HEK293 (cell line): Measurements from ENCODE around the gene NAALADL2.

ENCODE experiments used
- CTCF ChIA-PET: fragments of 350-600 bp; formaldehyde crosslinking; extraction: SDS; loops from one replicate; lab custom pipeline; 2021; ENCODE audit warnings: antibody characterized with exemption; lab: Yijun Ruan, JAX
- POLR2A ChIA-PET: fragments of 300-600 bp; formaldehyde crosslinking; extraction: SDS; loops from one replicate; lab custom pipeline; 2020; ENCODE audit warnings: antibody characterized with exemption, inconsistent platforms; lab: Yijun Ruan, JAX
- H3K27ac ChIP-seq: fragments of 200-500 bp; sonication (Bioruptor generic); 2 replicates; pipeline ENCODE4 v1.5.1; 2014; ENCODE audit warnings: low read depth, low read length, control low read depth, inconsistent platforms; ENCODE audit errors: extremely low read depth
- H3K36me3 ChIP-seq, 2 experiments: fragments of 200-500 bp in 1 of 2; sonication (Bioruptor generic) in 1 of 2; 1 replicate in 1 of 2; 2 replicates in 1 of 2; pipeline ENCODE4 v1.5.1; 2014 to 2017; ENCODE audit warnings: inconsistent platforms in 2 of 2, low read length in 2 of 2; ENCODE audit not compliant: control insufficient read depth in 2 of 2, insufficient read depth in 1 of 2
- H3K4me1 ChIP-seq: fragments of 200-500 bp; sonication (Bioruptor generic); 2 replicates; pipeline ENCODE4 v1.5.1; 2014; ENCODE audit warnings: mild to moderate bottlenecking, low read length, inconsistent platforms; ENCODE audit not compliant: control insufficient read depth, insufficient read depth
- H3K4me3 ChIP-seq: 2 replicates; pipeline ENCODE4 v1.5.1; 2011; ENCODE audit warnings: low read depth, mild to moderate bottlenecking, control low read depth, low read length, moderate library complexity
- H3K9me3 ChIP-seq: fragments of 200-500 bp; sonication (Bioruptor generic); 2 replicates; pipeline ENCODE4 v1.5.1; 2014; ENCODE audit warnings: low read depth, low read length, inconsistent platforms; ENCODE audit not compliant: control insufficient read depth, insufficient read depth
- KLF1 ChIP-seq: fragments of 450-650 bp; formaldehyde crosslinking; IDR thresholded peaks from 2 replicates; pipeline ENCODE4 v1.5.1; 2016; ENCODE audit warnings: missing biosample characterization, missing genetic modification characterization
- PRDM2 ChIP-seq: fragments of 450-650 bp; formaldehyde crosslinking; IDR thresholded peaks from 2 replicates; pipeline ENCODE4 v1.5.1; 2016; ENCODE audit warnings: missing biosample characterization, missing genetic modification characterization, borderline replicate concordance
- PRDM6 ChIP-seq: fragments of 450-650 bp; formaldehyde crosslinking; IDR thresholded peaks from 2 replicates; pipeline ENCODE4 v1.5.1; 2017; ENCODE audit warnings: missing biosample characterization, missing genetic modification characterization
- TRIM28 ChIP-seq: IDR thresholded peaks from 2 replicates; pipeline ENCODE4 v1.6.1; 2011; ENCODE audit warnings: low read length, control low read depth, borderline replicate concordance
- ZBTB44 ChIP-seq: fragments of 450-650 bp; IDR thresholded peaks from 2 replicates; pipeline ENCODE4 v1.5.1; 2018; ENCODE audit warnings: missing biosample characterization, mild to moderate bottlenecking, missing genetic modification characterization
- ZEB2 ChIP-seq: fragments of 450-650 bp; formaldehyde crosslinking; IDR thresholded peaks from 2 replicates; pipeline ENCODE4 v1.5.1; 2016; ENCODE audit warnings: missing biosample characterization, missing genetic modification characterization
- ZNF146 ChIP-seq: fragments of 450-650 bp; formaldehyde crosslinking; IDR thresholded peaks from 2 replicates; pipeline ENCODE4 v1.5.1; 2016; ENCODE audit warnings: missing biosample characterization, missing genetic modification characterization
- ZNF350 ChIP-seq: fragments of 450-650 bp; formaldehyde crosslinking; IDR thresholded peaks from 2 replicates; pipeline ENCODE4 v1.5.0; 2017; ENCODE audit warnings: missing biosample characterization, mild to moderate bottlenecking, missing genetic modification characterization
- ZNF362 ChIP-seq: fragments of 450-650 bp; formaldehyde crosslinking; IDR thresholded peaks from 2 replicates; pipeline ENCODE4 v1.5.1; 2016; ENCODE audit warnings: missing biosample characterization, missing genetic modification characterization
- ZNF366 ChIP-seq: fragments of 450-650 bp; formaldehyde crosslinking; conservative IDR thresholded peaks from 2 replicates; pipeline ENCODE4 v1.5.1; 2016; ENCODE audit warnings: missing biosample characterization, missing genetic modification characterization
- ZNF37A ChIP-seq: fragments of 450-650 bp; IDR thresholded peaks from 2 replicates; pipeline ENCODE4 v1.5.1; 2018; ENCODE audit warnings: missing biosample characterization, missing genetic modification characterization
- ZNF398 ChIP-seq: fragments of 450-650 bp; formaldehyde crosslinking; IDR thresholded peaks from 2 replicates; pipeline ENCODE4 v1.5.1; 2017; ENCODE audit warnings: missing biosample characterization, missing genetic modification characterization
- ZNF530 ChIP-seq: fragments of 450-650 bp; formaldehyde crosslinking; IDR thresholded peaks from 2 replicates; pipeline ENCODE4 v1.5.1; 2016; ENCODE audit warnings: low read depth, missing biosample characterization, missing genetic modification characterization
- ZNF701 ChIP-seq: fragments of 450-650 bp; formaldehyde crosslinking; IDR thresholded peaks from 2 replicates; pipeline ENCODE4 v1.5.1; 2016; ENCODE audit warnings: missing biosample characterization, missing genetic modification characterization
- ZXDB ChIP-seq: fragments of 450-650 bp; formaldehyde crosslinking; IDR thresholded peaks from 2 replicates; pipeline ENCODE4 v1.5.1; 2016; ENCODE audit warnings: missing biosample characterization, missing genetic modification characterization

Gene NAALADL2

GRCh38 chr3:175432376-175433025 lies 573.4 kb downstream of the NAALADL2 start:
- POLR2A ChIA-PET, result no interaction called here

GRCh38 chr3:175433026-175433674 lies 574.0 kb downstream of the NAALADL2 start:
- TF ChIP-seq ZNF350 (tag by site-specific recombination) (no peak), ZNF146 (tag by site-specific recombination) (no peak)
- POLR2A ChIA-PET, result no interaction called here
- Histone ChIP-seq H3K36me3 (no peaks in the 10 kb centered on the region), H3K4me3 (no peak overlapping the region), H3K4me1 (no peaks in the 10 kb centered on the region), H3K9me3 (no peaks in the 10 kb centered on the region), H3K27ac (no peak overlapping the region)
- CTCF ChIA-PET, result interaction anchor here (0.7 kb wide), 1 partner anchor 408 kb away, joined by 3 read pairs; no protein-coding TSS in a partner anchor

More at GRCh38 chr3:175432376-175433025, 573.4 kb downstream of the NAALADL2 start:
- Histone ChIP-seq H3K9me3 (no peaks in the 10 kb centered on the region), H3K4me1 (no peaks in the 10 kb centered on the region), H3K36me3 (no peaks in the 10 kb centered on the region), H3K27ac (no peak overlapping the region), H3K4me3 (no peak overlapping the region)
- TF ChIP-seq ZBTB44 (tag by site-specific recombination) (no peak), ZNF37A (tag by site-specific recombination) (no peak), ZNF701 (tag by site-specific recombination) (no peak), PRDM6 (tag by site-specific recombination) (peak; percentile 25; the same call in 1 of the 2 replicates), ZNF398 (no peak), ZNF530 (tag by site-specific recombination) (no peak), ZXDB (tag by site-specific recombination) (no peak)
- CTCF ChIA-PET, result interaction anchor here (0.5 kb wide), 1 partner anchor 723 kb away, joined by 3 read pairs; no protein-coding TSS in a partner anchor

- Histone ChIP-seq H3K27ac (no peak overlapping the region), H3K4me1 (no peaks in the 10 kb centered on the region), H3K4me3 (no peak overlapping the region), H3K36me3 (no peaks in the 10 kb centered on the region), H3K9me3 (no peaks in the 10 kb centered on the region)
- ChIA-PET POLR2A (no interaction called here), CTCF (no interaction called here)
- TF ChIP-seq ZNF362 (tag by site-specific recombination) (no peak), TRIM28 (no peak), KLF1 (no peak), PRDM2 (tag by site-specific recombination) (no peak), ZEB2 (tag by site-specific recombination) (no peak), ZNF366 (tag by site-specific recombination) (no peak), PRDM6 (tag by site-specific recombination) (no peak)
Measured at GRCh38 chr3:175434561-175434960, 575.4 kb downstream of the NAALADL2 start.
